ENCODE results near the gene PIP5K1B. TPM values are rescaled to one million over a fixed set of nuclear protein-coding genes. Genes with fewer than 3 reads are reported as not detected.

Gene PIP5K1B
- polyA plus RNA-seq, 1 donor (not counting 4 experiments of a cell fraction or from before 2014, with no cell fraction given), result not detected

- no peaks in the 10 kb centered on the region for H3K36me3 ChIP-seq (ENCODE audit: control insufficient read depth in 2 of 2, extremely low read depth in 1 of 2, insufficient read depth in 2 of 2, low read length in 2 of 2)
- H2AFZ ChIP-seq (ENCODE audit: control insufficient read depth, low read length), result no peak overlapping the region
- TF ChIP-seq EZH2 (IDR thresholded peaks at IDR 0.05; ENCODE audit: low read length), result no peak
- TF ChIP-seq CTCF (optimal IDR thresholded peaks at IDR 0.05 in 1 of 3, IDR thresholded peaks at IDR 0.05 in 1 of 3, conservative IDR thresholded peaks at IDR 0.05 in 1 of 3; ENCODE audit: extremely low read depth in 1 of 3, insufficient read depth in 2 of 3, low read length in 3 of 3), result no peak
- DNase-seq (ENCODE audit: low read depth, low spot score), result no peak
- H3K27me3 ChIP-seq (ENCODE audit: control insufficient read depth, extremely low read depth, insufficient read depth, low read length), result no peaks in the 10 kb centered on the region
- FAIRE-seq, result no peak
- H3K9ac ChIP-seq (ENCODE audit: control insufficient read depth, extremely low read depth, insufficient read depth, low read length), result no peak overlapping the region
- H3K4me3 ChIP-seq (ENCODE audit: control insufficient read depth in 2 of 3, extremely low read depth in 1 of 3, insufficient read depth in 2 of 3, low read depth in 1 of 3, low read length in 3 of 3), result no peak overlapping the region
- no peak overlapping the region for H3K4me2 ChIP-seq (ENCODE audit: control insufficient read depth, extremely low read depth, insufficient read depth, low read depth, low read length)
- H3K27ac ChIP-seq (ENCODE audit: control insufficient read depth, insufficient read depth, low read length), result no peak overlapping the region
- no peaks in the 10 kb centered on the region for H4K20me1 ChIP-seq (ENCODE audit: control insufficient read depth, extremely low read depth, insufficient read depth, low read length)
- no peaks in the 10 kb centered on the region for H3K79me2 ChIP-seq (ENCODE audit: control insufficient read depth, insufficient read depth, low read length)
- no peaks in the 10 kb centered on the region for H3K4me1 ChIP-seq (ENCODE audit: control insufficient read depth, extremely low read depth, insufficient read depth, low read length)
- dilution Hi-C loops (cut with MboI; ENCODE audit: extremely low pct_ligation_motif_present, low sequenced_read_pairs), result no loop called here
- H3K9me1 ChIP-seq (ENCODE audit: control insufficient read depth, extremely low read depth, insufficient read depth, low read length), result no peaks in the 10 kb centered on the region
- peaks cover 2% of the 10 kb centered on the region for H3K9me3 ChIP-seq (ENCODE audit: control insufficient read depth, low read depth, low read length)
Measured at GRCh38 chr9:69028754-69029153, 323.7 kb downstream of the PIP5K1B start.

GRCh38 chr9:69029535-69029934 lies 324.5 kb downstream of the PIP5K1B start:
- Histone ChIP-seq H3K4me3 (ENCODE audit: control insufficient read depth in 2 of 3, extremely low read depth in 1 of 3, insufficient read depth in 2 of 3, low read depth in 1 of 3, low read length in 3 of 3) (no peak overlapping the region), H3K79me2 (ENCODE audit: control insufficient read depth, insufficient read depth, low read length) (no peaks in the 10 kb centered on the region), H3K36me3 (ENCODE audit: control insufficient read depth in 2 of 2, extremely low read depth in 1 of 2, insufficient read depth in 2 of 2, low read length in 2 of 2) (no peaks in the 10 kb centered on the region), H3K9me1 (ENCODE audit: control insufficient read depth, extremely low read depth, insufficient read depth, low read length) (no peaks in the 10 kb centered on the region), H2AFZ (ENCODE audit: control insufficient read depth, low read length) (no peak overlapping the region), H3K4me2 (ENCODE audit: control insufficient read depth, extremely low read depth, insufficient read depth, low read depth, low read length) (no peak overlapping the region), H3K4me1 (ENCODE audit: control insufficient read depth, extremely low read depth, insufficient read depth, low read length) (no peaks in the 10 kb centered on the region), H3K27me3 (ENCODE audit: control insufficient read depth, extremely low read depth, insufficient read depth, low read length) (no peaks in the 10 kb centered on the region), H4K20me1 (ENCODE audit: control insufficient read depth, extremely low read depth, insufficient read depth, low read length) (no peaks in the 10 kb centered on the region), H3K9me3 (ENCODE audit: control insufficient read depth, low read depth, low read length) (peaks cover 2% of the 10 kb centered on the region), H3K27ac (ENCODE audit: control insufficient read depth, insufficient read depth, low read length) (no peak overlapping the region), H3K9ac (ENCODE audit: control insufficient read depth, extremely low read depth, insufficient read depth, low read length) (no peak overlapping the region)
- DNase-seq (ENCODE audit: low read depth, low spot score) (no peak), FAIRE-seq (no peak)
- dilution Hi-C loops (cut with MboI; ENCODE audit: extremely low pct_ligation_motif_present, low sequenced_read_pairs), result no loop called here
- TF ChIP-seq EZH2 (IDR thresholded peaks at IDR 0.05; ENCODE audit: low read length) (no peak), CTCF (optimal IDR thresholded peaks at IDR 0.05 in 1 of 3, IDR thresholded peaks at IDR 0.05 in 1 of 3, conservative IDR thresholded peaks at IDR 0.05 in 1 of 3; ENCODE audit: extremely low read depth in 1 of 3, insufficient read depth in 2 of 3, low read length in 3 of 3) (no peak)
